CD4-positive, alpha-beta T cell treated with Interleukin-4 for 1 hour (primary cell): ENCODE results near the gene SERINC5.
"Not testable (repeated sequence)": the region's sequence is repeated elsewhere in the genome, so short reads cannot be mapped to it uniquely, and the experiment has no call there.

Experiments used
- DNase-seq, 2 donors: peaks; one replicate each; pipeline ENCODE4 v3.0.0-alpha.2; 2020 to 2022

SERINC5 gene

GRCh38 chr5:80161165-80161564 is 94.7 kb downstream of the SERINC5 start:
- DNase-seq = no peak

GRCh38 chr5:80160242-80160641 is 95.6 kb downstream of the SERINC5 start:
- no peak for DNase-seq

- no peak for DNase-seq
Measured at GRCh38 chr5:80159133-80159815, 96.6 kb downstream of the SERINC5 start.

GRCh38 chr5:80156156-80156555 is 99.7 kb downstream of the SERINC5 start:
- DNase-seq = no peak

GRCh38 chr5:80154749-80155148 is 101.1 kb downstream of the SERINC5 start:
- DNase-seq = no peak

- DNase-seq = not testable (repeated sequence)
Measured at GRCh38 chr5:80154289-80154688, 101.6 kb downstream of the SERINC5 start.

- peak; percentile 37 to 43 for DNase-seq
Measured at GRCh38 chr5:80153586-80154126, 102.2 kb downstream of the SERINC5 start.

GRCh38 chr5:80152778-80153177 is 103.1 kb downstream of the SERINC5 start:
- DNase-seq = peak; percentile 44 to 71

GRCh38 chr5:80151890-80152289 is 104.0 kb downstream of the SERINC5 start:
- DNase-seq = no peak

GRCh38 chr5:80150731-80151130 is 105.1 kb downstream of the SERINC5 start:
- DNase-seq = peak in 1 of 2 donors; percentile 43

GRCh38 chr5:80149161-80149609 is 106.7 kb downstream of the SERINC5 start:
- DNase-seq = no peak

GRCh38 chr5:80147119-80147815 is 108.6 kb downstream of the SERINC5 start:
- DNase-seq = no peak

GRCh38 chr5:80146046-80146445 is 109.8 kb downstream of the SERINC5 start:
- DNase-seq = peak in 1 of 2 donors; percentile 26

GRCh38 chr5:80143491-80143890 is 112.4 kb downstream of the SERINC5 start:
- no peak for DNase-seq

GRCh38 chr5:80142996-80143395 is 112.9 kb downstream of the SERINC5 start:
- DNase-seq = no peak

GRCh38 chr5:80141681-80142080 is 114.2 kb downstream of the SERINC5 start:
- no peak for DNase-seq

- DNase-seq = peak in 1 of 2 donors; percentile 53
Measured at GRCh38 chr5:80141147-80141671, 114.6 kb downstream of the SERINC5 start.

GRCh38 chr5:80140496-80140895 is 115.4 kb downstream of the SERINC5 start:
- peak in 1 of 2 donors; percentile 59 for DNase-seq

- DNase-seq = no peak
Measured at GRCh38 chr5:80139466-80139972, 116.3 kb downstream of the SERINC5 start.

GRCh38 chr5:80138486-80138885 is 117.4 kb downstream of the SERINC5 start:
- no peak for DNase-seq

GRCh38 chr5:80136798-80137197 is 119.0 kb downstream of the SERINC5 start:
- not testable (repeated sequence) for DNase-seq

GRCh38 chr5:80134876-80135275 is 121.0 kb downstream of the SERINC5 start:
- DNase-seq = no peak

GRCh38 chr5:80129146-80129545 is 126.7 kb downstream of the SERINC5 start:
- DNase-seq = no peak

- no peak for DNase-seq
Measured at GRCh38 chr5:80128141-80128540, 127.7 kb downstream of the SERINC5 start.
